ENCODE results near the gene PCDHGA1.

- TF ChIP-seq CTCF (IDR thresholded peaks at IDR 0.05) (peak; percentile 74), ZFX (IDR thresholded peaks at IDR 0.05; ENCODE audit: borderline replicate concordance) (no peak)
These were observed 100.2 kb downstream of the PCDHGA1 start, which contains the start of gene PCDHGA12 for GRCh38 chr5:141430332-141431113.

Measured in 22Rv1 (cell line).